BJ (cell line): ENCODE data around the gene DDX24. TPM values are rescaled to one million over a fixed set of nuclear protein-coding genes. Genes with fewer than 3 reads are reported as not detected.

Experiments
- CTCF ChIA-PET: fragments of 350-600 bp; formaldehyde crosslinking; extraction: SDS; loops from one replicate; lab custom pipeline; 2021; ENCODE audit warnings: antibody characterized with exemption, inconsistent platforms; lab: Yijun Ruan, JAX
- POLR2A ChIA-PET: fragments of 300-600 bp; sonication (Branson Sonifier 250); formaldehyde crosslinking; extraction: SDS; loops from one replicate; lab custom pipeline; 2021; ENCODE audit warnings: antibody characterized with exemption; lab: Charles Lee
- DNase-seq: peaks from one replicate; pipeline ENCODE4 v3.0.0-alpha.2; 2011; ENCODE audit warnings: low read depth
- H3K27me3 ChIP-seq: 2 replicates; pipeline ENCODE4 v1.6.0; 2011; ENCODE audit warnings: low read length; ENCODE audit not compliant: control insufficient read depth, insufficient read depth
- H3K36me3 ChIP-seq: 2 replicates; pipeline ENCODE4 v1.5.1; 2011; ENCODE audit warnings: low read length; ENCODE audit not compliant: control insufficient read depth, insufficient read depth
- H3K4me3 ChIP-seq: 2 replicates; pipeline ENCODE4 v1.5.1; 2011; ENCODE audit warnings: low read depth, mild to moderate bottlenecking, control low read depth, low read length
- CTCF ChIP-seq: IDR thresholded peaks from 2 replicates; pipeline ENCODE4 v1.5.1; 2011; ENCODE audit warnings: low read depth, mild to moderate bottlenecking, control low read depth, inconsistent platforms, low read length, moderate library complexity; ENCODE audit not compliant: insufficient read depth
- polyA plus RNA-seq: library from polyadenylated mRNA; depleted of rRNA; stranded (reverse); fragments of >200 nt; gene quantifications from 2 replicates; pipeline ENCODE4 v1.2.3, GENCODE V29; 2011

The DDX24 gene
- polyA plus RNA-seq, 1 experiment: 147 TPM

GRCh38 chr14:94051115-94051514 is 29.9 kb downstream of the DDX24 start:
- TF ChIP-seq CTCF: peak; percentile 52
- ChIA-PET POLR2A (no interaction called here), CTCF (interaction anchor here (0.7 to 8.5 kb wide), 8 partner anchors 10 to 91 kb away, joined by 3 to 51 read pairs (median 4); partner anchors contain the start of gene IFI27L2)
- Histone ChIP-seq H3K36me3 (peaks cover 57% of the 10 kb centered on the region), H3K27me3 (no peaks in the 10 kb centered on the region), H3K4me3 (no peak overlapping the region)
- DNase-seq: no peak

GRCh38 chr14:94050231-94050880 is 30.6 kb downstream of the DDX24 start:
- no peaks in the 10 kb centered on the region for H3K27me3 ChIP-seq
- TF ChIP-seq CTCF: no peak
- H3K36me3 ChIP-seq: peaks cover 56% of the 10 kb centered on the region
- POLR2A ChIA-PET: no interaction called here
- H3K4me3 ChIP-seq: no peak overlapping the region
- DNase-seq: no peak
- CTCF ChIA-PET: interaction anchor here (1.4 to 8.5 kb wide), 6 partner anchors 12 to 91 kb away, joined by 4 to 51 read pairs (median 10); partner anchors contain the start of gene IFI27L2

- H3K36me3 ChIP-seq: peaks cover 54% of the 10 kb centered on the region
- ChIA-PET CTCF (interaction anchor here (1.8 to 8.5 kb wide), 5 partner anchors 13 to 88 kb away, joined by 5 to 51 read pairs (median 16); partner anchors contain the start of gene IFI27L2), POLR2A (no interaction called here)
These were observed 31.4 kb downstream of the DDX24 start for GRCh38 chr14:94049625-94050023.

GRCh38 chr14:94048691-94049624 is 32.0 kb downstream of the DDX24 start:
- Histone ChIP-seq H3K27me3 (no peaks in the 10 kb centered on the region), H3K36me3 (peaks cover 53% of the 10 kb centered on the region), H3K4me3 (no peak overlapping the region)
- TF ChIP-seq CTCF: no peak
- POLR2A ChIA-PET: no interaction called here
- no peak for DNase-seq
- CTCF ChIA-PET: interaction anchor here (1.2 to 8.5 kb wide), 7 partner anchors 13 to 93 kb away, joined by 4 to 51 read pairs (median 9); partner anchors contain the start of gene IFI27L2

More at GRCh38 chr14:94049625-94050023, 31.4 kb downstream of the DDX24 start:
- Histone ChIP-seq H3K4me3 (no peak overlapping the region), H3K27me3 (no peaks in the 10 kb centered on the region)
- DNase-seq: no peak
- no peak for TF ChIP-seq CTCF

- ChIA-PET POLR2A (no interaction called here), CTCF (interaction anchor here (1.7 to 8.5 kb wide), 4 partner anchors 11 to 95 kb away, joined by 4 to 51 read pairs (median 18); partner anchors contain the start of gene IFI27L2)
- H3K4me3 ChIP-seq: no peak overlapping the region
- no peaks in the 10 kb centered on the region for H3K27me3 ChIP-seq
- no peak for TF ChIP-seq CTCF
- peaks cover 47% of the 10 kb centered on the region for H3K36me3 ChIP-seq
- DNase-seq: no peak
These were observed 33.4 kb downstream of the DDX24 start for GRCh38 chr14:94047581-94047980.
